Measurements from ENCODE around the gene IL1RAPL2.

- TF ChIP-seq CTCF (IDR thresholded peaks at IDR 0.05) = no peak
- TF ChIP-seq POLR2A (IDR thresholded peaks at IDR 0.05) = no peak
Measured at GRCh38 chrX:104995546-104995945, 429.5 kb downstream of the IL1RAPL2 start.
